Esophagus squamous epithelium (tissue), 5 donors: ENCODE data around the gene MYL10. TPM values are rescaled to one million over a fixed set of nuclear protein-coding genes. Genes with fewer than 3 reads are reported as not detected.
"Not testable (repeated sequence)": the region's sequence is repeated elsewhere in the genome, so short reads cannot be mapped to it uniquely, and the experiment has no call there.

ENCODE experiments used
- DNase-seq: peaks from one replicate; lab custom pipeline; 2025; lab: John Stamatoyannopoulos, UW
- H3K27ac ChIP-seq, 4 donors: fragments of 200-600 bp; sonication (generic); one replicate each; pipeline ENCODE4 v1.5.1; 2016 to 2019; ENCODE audit warnings: mild to moderate bottlenecking in 1 of 4
- H3K27me3 ChIP-seq, 4 donors: fragments of 200-600 bp; sonication (generic); 1 replicate in 3 of 4; 2 replicates in 1 of 4; pipeline versions ENCODE4 v1.5.1 to v1.6.0; 2017 to 2021; ENCODE audit warnings: antibody characterized with exemption in 1 of 4
- H3K36me3 ChIP-seq, 3 donors: fragments of 200-600 bp; sonication (generic); one replicate each; pipeline ENCODE4 v1.5.1; 2016 to 2019
- H3K4me1 ChIP-seq, 3 donors: fragments of 200-600 bp; sonication (generic); one replicate each; pipeline ENCODE4 v1.5.1; 2017 to 2019
- H3K4me3 ChIP-seq, 4 donors: fragments of 200-600 bp; sonication (generic); 1 replicate in 3 of 4; 2 replicates in 1 of 4; pipeline ENCODE4 v1.5.1; 2016 to 2019; ENCODE audit warnings: mild to moderate bottlenecking in 2 of 4, moderate library complexity in 1 of 4
- H3K9me3 ChIP-seq, 3 donors: fragments of 200-600 bp; sonication (generic); one replicate each; pipeline ENCODE4 v1.5.1; 2016 to 2019
- CTCF ChIP-seq, 6 experiments: fragments of 450-650 bp in 4 of 6; fragments of 200-600 bp in 2 of 6; sonication (generic) in 2 of 6; IDR thresholded peaks; one replicate each; pipeline ENCODE4 v1.5.1; 2016 to 2019; ENCODE audit warnings: antibody characterized with exemption in 6 of 6, mild to moderate bottlenecking in 4 of 6, moderate library complexity in 4 of 6
- POLR2A ChIP-seq, 4 donors: fragments of 450-650 bp; IDR thresholded peaks; one replicate each; pipeline ENCODE4 v1.6.1; 2017; ENCODE audit warnings: antibody characterized with exemption in 4 of 4, mild to moderate bottlenecking in 4 of 4, moderate library complexity in 3 of 4
- WGBS, 2 donors: methylation state at CpG; one replicate each; pipeline ENCODE4 v1.1.5; 2018; 5-methylcytosine and 5-hydroxymethylcytosine counted together
- intact Hi-C: fragments of 100-400 bp; cut with DNase I; formaldehyde crosslinking; loops from one replicate; pipeline ENCODE4 v1.15.0; 2022
- total RNA-seq, 4 donors: library from RNA; depleted of rRNA; stranded (reverse); fragments of >200 nt; gene quantifications; one replicate each; pipeline ENCODE4 v1.1.0, GENCODE V29; 2016
- donor health status: DM: yes; HTN: yes; CAD: no.

The MYL10 gene
- total RNA-seq, 4 donors from 2014 or later, result not detected

- H3K9me3 ChIP-seq, result no peaks in the 10 kb centered on the region
- intact Hi-C loops, result no loop called here
- peaks cover 4 to 14% (median 10%) of the 10 kb centered on the region in 3 donors for H3K4me1 ChIP-seq
- no peaks in the 10 kb centered on the region for H3K36me3 ChIP-seq
- H3K27ac ChIP-seq, result no peak overlapping the region
- DNase-seq, result no peak
- H3K4me3 ChIP-seq, result no peak overlapping the region
- peaks cover 0 to 72% (median 0%) of the 10 kb centered on the region in 4 donors for H3K27me3 ChIP-seq
- TF ChIP-seq POLR2A (IDR thresholded peaks at IDR 0.05) (no peak), CTCF (IDR thresholded peaks at IDR 0.05) (no peak)
- WGBS, 2 donors, result 48 to 54% methylated on average over 12 to 13 of the region's 13 CpGs
Measured at GRCh38 chr7:101612885-101613515, 16.1 kb downstream of the MYL10 start.

GRCh38 chr7:101608772-101609713 is 20.1 kb downstream of the MYL10 start:
- peak in 1 of 6 experiments; percentile 22 for TF ChIP-seq CTCF (IDR thresholded peaks at IDR 0.05)
- no peak for TF ChIP-seq POLR2A (IDR thresholded peaks at IDR 0.05)
- Histone ChIP-seq H3K4me3 (no peak overlapping the region), H3K27ac (no peak overlapping the region), H3K36me3 (no peaks in the 10 kb centered on the region), H3K4me1 (peaks cover 4 to 14% (median 10%) of the 10 kb centered on the region in 3 donors), H3K9me3 (no peaks in the 10 kb centered on the region), H3K27me3 (peaks cover 0 to 35% (median 0%) of the 10 kb centered on the region in 4 donors)
- 42 to 44% methylated on average over 3 to 7 of the region's 12 CpGs for WGBS, 2 donors
- DNase-seq, result no peak
- intact Hi-C loops, result loop anchor here (10.0 kb wide), 1 partner anchor 206 kb away; the partner anchor contains the start of gene CUX1

GRCh38 chr7:101606498-101606923 is 22.6 kb downstream of the MYL10 start:
- TF ChIP-seq POLR2A (IDR thresholded peaks at IDR 0.05) (no peak), CTCF (IDR thresholded peaks at IDR 0.05) (no peak)
- no peak overlapping the region for H3K4me3 ChIP-seq
- H3K9me3 ChIP-seq, result no peaks in the 10 kb centered on the region
- no peak overlapping the region for H3K27ac ChIP-seq
- DNase-seq, result no peak
- intact Hi-C loops, result loop anchor here (10.0 kb wide), 1 partner anchor 208 kb away; the partner anchor contains the start of gene CUX1
- H3K4me1 ChIP-seq, result peaks cover 9 to 26% (median 18%) of the 10 kb centered on the region in 3 donors
- H3K27me3 ChIP-seq, result peaks cover 0 to 27% (median 0%) of the 10 kb centered on the region in 4 donors
- 60% methylated on average over 1 of the region's 2 CpGs; no CpG with 5 or more reads in 1 of the 2 donors for WGBS, 2 donors
- no peaks in the 10 kb centered on the region for H3K36me3 ChIP-seq

- Histone ChIP-seq H3K9me3 (no peaks in the 10 kb centered on the region), H3K27ac (no peak overlapping the region), H3K27me3 (peaks cover 0 to 33% (median 0%) of the 10 kb centered on the region in 4 donors), H3K36me3 (no peaks in the 10 kb centered on the region), H3K4me3 (no peak overlapping the region), H3K4me1 (peaks cover 9 to 26% (median 18%) of the 10 kb centered on the region in 3 donors)
- no peak for TF ChIP-seq POLR2A (IDR thresholded peaks at IDR 0.05)
- no peak for TF ChIP-seq CTCF (IDR thresholded peaks at IDR 0.05)
- WGBS, 2 donors, result 71 to 91% methylated on average over 7 to 23 of the region's 26 CpGs
- intact Hi-C loops, result loop anchor here (10.0 kb wide), 1 partner anchor 209 kb away; the partner anchor contains the start of gene CUX1
- no peak for DNase-seq
Measured at GRCh38 chr7:101605611-101606497, 23.2 kb downstream of the MYL10 start.

- not testable (repeated sequence) for H3K9me3 ChIP-seq, H3K36me3 ChIP-seq, H3K4me3 ChIP-seq, DNase-seq, H3K27ac ChIP-seq
- intact Hi-C loops, result loop anchor here (10.0 kb wide), 1 partner anchor 210 kb away; the partner anchor contains the start of gene CUX1
- H3K4me1 ChIP-seq, result peaks cover 9 to 26% (median 18%) of the 10 kb centered on the region in 3 donors
- H3K27me3 ChIP-seq, result peaks cover 0 to 28% (median 0%) of the 10 kb centered on the region in 4 donors
- 78 to 91% methylated on average over 1 to 2 of the region's 2 CpGs for WGBS, 2 donors
Measured at GRCh38 chr7:101604934-101605332, 24.2 kb downstream of the MYL10 start.
